Trophoblast cell (in vitro differentiated cells and primary cell): Measurements from ENCODE around the gene COMMD4.

Experiments
- DNase-seq, 2 donors: peaks; one replicate each; pipeline ENCODE4 v3.0.0-alpha.2; 2016
- H2AFZ ChIP-seq: 2 replicates; pipeline ENCODE4 v1.6.1; 2013; ENCODE audit warnings: low read length, moderate library complexity, mild to moderate bottlenecking; ENCODE audit not compliant: insufficient read depth, poor library complexity
- H2AK5ac ChIP-seq: 2 replicates; pipeline ENCODE4 v1.6.1; 2013; ENCODE audit warnings: mild to moderate bottlenecking, low read length
- H2BK120ac ChIP-seq: 2 replicates; pipeline ENCODE4 v1.6.1; 2013; ENCODE audit warnings: low read length, mild to moderate bottlenecking, moderate library complexity; ENCODE audit not compliant: insufficient read depth, poor library complexity
- H2BK12ac ChIP-seq: 2 replicates; pipeline ENCODE4 v1.6.1; 2013; ENCODE audit warnings: mild to moderate bottlenecking, low read length, moderate library complexity
- H2BK5ac ChIP-seq: 2 replicates; pipeline ENCODE4 v1.6.1; 2013; ENCODE audit warnings: low read length, low read depth, moderate library complexity, mild to moderate bottlenecking; ENCODE audit not compliant: poor library complexity
- H3K14ac ChIP-seq: 2 replicates; pipeline ENCODE4 v1.6.1; 2013; ENCODE audit warnings: mild to moderate bottlenecking, low read length
- H3K18ac ChIP-seq: 2 replicates; pipeline ENCODE4 v1.6.1; 2013; ENCODE audit warnings: mild to moderate bottlenecking, low read length
- H3K23ac ChIP-seq: 2 replicates; pipeline ENCODE4 v1.6.1; 2013; ENCODE audit warnings: low read length
- H3K27ac ChIP-seq: 2 replicates; pipeline ENCODE4 v1.5.1; 2013; ENCODE audit warnings: low read depth, mild to moderate bottlenecking, inconsistent platforms, low read length, moderate library complexity
- H3K27me3 ChIP-seq: 2 replicates; pipeline ENCODE4 v1.6.1; 2013; ENCODE audit warnings: inconsistent platforms, mild to moderate bottlenecking, low read length, moderate library complexity; ENCODE audit not compliant: insufficient read depth
- H3K36me3 ChIP-seq, 2 experiments: 1 replicate in 1 of 2; 2 replicates in 1 of 2; pipeline ENCODE4 v1.6.1; 2013; ENCODE audit warnings: low read length in 2 of 2, mild to moderate bottlenecking in 2 of 2, moderate library complexity in 1 of 2; ENCODE audit not compliant: insufficient read depth in 2 of 2, control insufficient read depth in 1 of 2
- H3K4ac ChIP-seq: 2 replicates; pipeline ENCODE4 v1.6.1; 2013; ENCODE audit warnings: low read depth, mild to moderate bottlenecking, low read length, moderate library complexity
- H3K4me1 ChIP-seq, 2 experiments: 1 replicate in 1 of 2; 2 replicates in 1 of 2; pipeline ENCODE4 v1.6.1; 2013; ENCODE audit warnings: low read length in 2 of 2, mild to moderate bottlenecking in 2 of 2, moderate library complexity in 1 of 2; ENCODE audit not compliant: insufficient read depth in 2 of 2, control insufficient read depth in 1 of 2
- H3K4me2 ChIP-seq: 2 replicates; pipeline ENCODE4 v1.6.1; 2013; ENCODE audit warnings: inconsistent platforms, mild to moderate bottlenecking, low read length, moderate library complexity
- H3K4me3 ChIP-seq: 2 replicates; pipeline ENCODE4 v1.5.1; 2013; ENCODE audit warnings: mild to moderate bottlenecking, low read depth, low read length, inconsistent platforms
- H3K79me1 ChIP-seq: one replicate; pipeline ENCODE4 v1.6.1; 2013; ENCODE audit warnings: low read length
- H3K79me2 ChIP-seq: 2 replicates; pipeline ENCODE4 v1.6.1; 2013; ENCODE audit warnings: low read length, mild to moderate bottlenecking; ENCODE audit not compliant: control insufficient read depth, insufficient read depth, poor library complexity
- H3K9ac ChIP-seq: 2 replicates; pipeline ENCODE4 v1.6.1; 2013; ENCODE audit warnings: mild to moderate bottlenecking, low read length
- H3K9me3 ChIP-seq: 2 replicates; pipeline ENCODE4 v1.6.1; 2013; ENCODE audit warnings: low read depth, mild to moderate bottlenecking, control low read depth, inconsistent platforms, low read length; ENCODE audit not compliant: insufficient read depth
- H4K12ac ChIP-seq: 2 replicates; pipeline ENCODE4 v1.6.1; 2013; ENCODE audit warnings: low read depth, mild to moderate bottlenecking, low read length, moderate library complexity
- H4K8ac ChIP-seq: 2 replicates; pipeline ENCODE4 v1.6.1; 2013; ENCODE audit warnings: low read depth, mild to moderate bottlenecking, low read length, moderate library complexity
- H4K91ac ChIP-seq: one replicate; pipeline ENCODE4 v1.6.1; 2013; ENCODE audit warnings: low read depth, mild to moderate bottlenecking, low read length, moderate library complexity
- WGBS: extraction: QIAGEN DNeasy Blood & Tissue Kit; methylation state at CpG from one replicate; pipeline ENCODE4 v1.1.7; 2013; ENCODE audit warnings: missing lambda C conversion rate; ENCODE audit not compliant: insufficient read length, insufficient coverage; ENCODE audit errors: extremely low coverage; 5-methylcytosine and 5-hydroxymethylcytosine counted together

COMMD4 gene

DNA sequence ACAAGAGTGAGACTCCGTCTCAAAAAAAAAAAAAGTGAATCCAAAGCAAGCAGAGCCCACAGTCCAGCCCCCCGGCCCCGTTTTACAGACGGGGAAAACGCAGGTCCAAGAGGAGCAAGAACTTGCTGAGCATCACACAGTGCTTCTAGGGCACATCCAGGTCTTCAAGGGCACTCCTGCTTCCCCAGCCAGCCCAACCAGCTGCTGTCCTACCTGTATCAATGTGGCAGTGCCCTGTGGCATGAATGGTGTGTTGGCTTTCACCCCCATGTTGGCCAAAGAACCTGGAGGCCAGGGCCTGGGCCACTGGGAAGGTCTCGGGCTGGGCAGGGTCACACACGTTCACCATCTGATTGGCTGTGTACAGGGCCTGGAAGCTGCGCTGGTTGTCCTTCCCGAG, 27.9 kb downstream of the COMMD4 start:
- H3K79me1 ChIP-seq: peaks cover 7% of the 10 kb centered on the region
- H3K4ac ChIP-seq: no peak overlapping the region
- H2BK120ac ChIP-seq: no peak overlapping the region
- peaks cover 0 to 4% of the 10 kb centered on the region in 2 experiments for H3K4me1 ChIP-seq
- no peak overlapping the region for H4K8ac ChIP-seq
- H2AK5ac ChIP-seq: no peak overlapping the region
- H2BK12ac ChIP-seq: no peak overlapping the region
- no peak for DNase-seq
- H3K18ac ChIP-seq: no peak overlapping the region
- no peak overlapping the region for H2AFZ ChIP-seq
- no peak overlapping the region for H3K4me2 ChIP-seq
- H3K27ac ChIP-seq: no peak overlapping the region
- H3K23ac ChIP-seq: no peak overlapping the region
- H3K9me3 ChIP-seq: no peaks in the 10 kb centered on the region
- H3K14ac ChIP-seq: no peak overlapping the region
- no peak overlapping the region for H2BK5ac ChIP-seq
- no peak overlapping the region for H4K12ac ChIP-seq
- H3K4me3 ChIP-seq: no peak overlapping the region
- no peak overlapping the region for H3K9ac ChIP-seq
- H3K36me3 ChIP-seq: peaks cover 56 to 60% of the 10 kb centered on the region in 2 experiments
- H4K91ac ChIP-seq: no peak overlapping the region
- H3K79me2 ChIP-seq: peaks cover 4% of the 10 kb centered on the region
- H3K27me3 ChIP-seq: no peaks in the 10 kb centered on the region
- no CpG with 5 or more reads among the region's 9 CpGs for WGBS

DNA sequence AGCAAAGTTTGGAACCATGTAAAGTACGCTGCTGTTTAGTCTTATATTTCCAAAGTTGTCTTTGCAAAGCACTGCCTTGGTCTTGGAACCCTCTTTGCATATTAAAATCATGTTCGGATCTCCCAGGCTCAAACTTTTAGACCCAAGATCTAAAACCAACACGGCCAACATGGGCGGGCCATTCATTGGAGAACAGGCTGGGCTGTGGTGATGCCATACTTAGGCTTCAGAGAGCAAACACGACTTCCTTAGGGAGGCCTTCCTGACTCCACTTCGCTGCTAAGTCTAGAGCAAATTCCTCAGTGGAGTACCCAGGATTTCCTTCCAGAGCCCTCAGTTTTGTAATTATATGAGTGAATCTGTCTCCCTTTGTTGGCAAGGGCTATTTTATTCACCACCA, 29.0 kb downstream of the COMMD4 start:
- DNase-seq: no peak
- peaks cover 3 to 9% of the 10 kb centered on the region in 2 experiments for H3K4me1 ChIP-seq
- H3K36me3 ChIP-seq: peaks cover 47 to 51% of the 10 kb centered on the region in 2 experiments
- H2AK5ac ChIP-seq: no peak overlapping the region
- H2BK12ac ChIP-seq: no peak overlapping the region
- H4K91ac ChIP-seq: no peak overlapping the region
- no peak overlapping the region for H3K14ac ChIP-seq
- no peak overlapping the region for H3K27ac ChIP-seq
- WGBS: no CpG with 5 or more reads among the region's 6 CpGs
- no peak overlapping the region for H2BK120ac ChIP-seq
- H3K4me3 ChIP-seq: no peak overlapping the region
- no peaks in the 10 kb centered on the region for H3K27me3 ChIP-seq
- H3K23ac ChIP-seq: no peak overlapping the region
- H2BK5ac ChIP-seq: no peak overlapping the region
- no peak overlapping the region for H3K9ac ChIP-seq
- H3K9me3 ChIP-seq: no peaks in the 10 kb centered on the region
- no peak overlapping the region for H3K18ac ChIP-seq
- H4K8ac ChIP-seq: no peak overlapping the region
- H3K79me1 ChIP-seq: peaks cover 8% of the 10 kb centered on the region
- no peak overlapping the region for H2AFZ ChIP-seq
- H3K79me2 ChIP-seq: peaks cover 4% of the 10 kb centered on the region
- no peak overlapping the region for H3K4ac ChIP-seq
- H4K12ac ChIP-seq: no peak overlapping the region
- no peak overlapping the region for H3K4me2 ChIP-seq

DNA sequence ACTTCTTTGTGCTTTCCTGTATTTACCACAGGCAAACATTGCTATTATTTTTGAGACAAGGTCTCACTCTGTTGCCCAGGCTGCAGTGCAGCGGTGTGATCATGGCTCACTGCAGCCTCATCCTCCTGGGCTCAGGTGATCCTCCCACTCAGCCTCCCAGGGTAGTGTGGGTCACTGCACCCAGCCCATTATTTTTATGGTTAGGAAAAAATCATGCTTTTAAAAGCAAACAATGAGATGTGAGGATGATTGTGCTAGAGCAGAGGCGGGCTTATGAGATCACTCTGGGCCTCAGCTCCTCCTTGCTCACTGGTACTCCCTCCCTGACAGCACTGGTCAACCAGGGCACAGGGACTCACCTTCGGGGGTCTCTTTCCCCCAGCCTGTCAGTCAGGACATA, 30.3 kb downstream of the COMMD4 start:
- no peak overlapping the region for H2BK120ac ChIP-seq
- no peak overlapping the region for H4K8ac ChIP-seq
- no peaks in the 10 kb centered on the region for H3K27me3 ChIP-seq
- H3K36me3 ChIP-seq: peaks cover 40 to 50% of the 10 kb centered on the region in 2 experiments
- H2BK5ac ChIP-seq: no peak overlapping the region
- WGBS: no CpG with 5 or more reads among the region's 3 CpGs
- H3K14ac ChIP-seq: no peak overlapping the region
- no peak overlapping the region for H3K9ac ChIP-seq
- no peak overlapping the region for H3K4ac ChIP-seq
- no peaks in the 10 kb centered on the region for H3K9me3 ChIP-seq
- H3K4me2 ChIP-seq: no peak overlapping the region
- peaks cover 4% of the 10 kb centered on the region for H3K79me2 ChIP-seq
- H3K79me1 ChIP-seq: peaks cover 8% of the 10 kb centered on the region
- H3K18ac ChIP-seq: no peak overlapping the region
- H3K23ac ChIP-seq: no peak overlapping the region
- no peak overlapping the region for H4K91ac ChIP-seq
- no peak overlapping the region for H4K12ac ChIP-seq
- no peak for DNase-seq
- no peak overlapping the region for H2BK12ac ChIP-seq
- no peak overlapping the region for H3K27ac ChIP-seq
- H2AFZ ChIP-seq: no peak overlapping the region
- no peak overlapping the region for H2AK5ac ChIP-seq
- no peak overlapping the region for H3K4me3 ChIP-seq
- peaks cover 3 to 9% of the 10 kb centered on the region in 2 experiments for H3K4me1 ChIP-seq

DNA sequence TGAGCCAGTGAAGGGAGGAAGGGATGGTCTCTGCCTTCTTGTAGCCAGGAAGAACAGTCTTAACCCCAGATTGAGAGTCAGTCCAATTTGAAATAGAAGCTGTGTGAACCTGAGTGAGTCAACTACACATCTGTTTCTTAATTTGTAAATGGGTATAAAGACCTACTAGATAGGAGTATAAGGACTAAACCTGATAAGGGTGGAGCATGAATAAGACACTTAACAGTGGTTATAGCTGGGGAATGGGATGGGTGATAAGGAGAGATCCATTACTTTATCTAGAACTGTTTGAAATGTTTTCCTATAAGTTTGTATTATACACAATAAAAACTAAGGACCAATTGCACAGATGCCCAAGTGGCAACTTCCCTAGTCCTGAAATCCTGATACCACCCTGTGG, 31.1 kb downstream of the COMMD4 start:
- H2BK120ac ChIP-seq: no peak overlapping the region
- H2BK12ac ChIP-seq: no peak overlapping the region
- no peak overlapping the region for H3K9ac ChIP-seq
- H3K4me1 ChIP-seq: peaks cover 3 to 9% of the 10 kb centered on the region in 2 experiments
- no peak overlapping the region for H4K12ac ChIP-seq
- no peak overlapping the region for H3K4me3 ChIP-seq
- no peak overlapping the region for H3K27ac ChIP-seq
- H3K79me1 ChIP-seq: peaks cover 8% of the 10 kb centered on the region
- H2AFZ ChIP-seq: no peak overlapping the region
- no peaks in the 10 kb centered on the region for H3K27me3 ChIP-seq
- H4K91ac ChIP-seq: no peak overlapping the region
- H3K4me2 ChIP-seq: no peak overlapping the region
- H3K36me3 ChIP-seq: peaks cover 38 to 50% of the 10 kb centered on the region in 2 experiments
- no peak overlapping the region for H2BK5ac ChIP-seq
- peaks cover 4% of the 10 kb centered on the region for H3K79me2 ChIP-seq
- DNase-seq: no peak
- H3K18ac ChIP-seq: no peak overlapping the region
- no peak overlapping the region for H3K23ac ChIP-seq
- H3K14ac ChIP-seq: no peak overlapping the region
- no peak overlapping the region for H2AK5ac ChIP-seq
- no peak overlapping the region for H3K4ac ChIP-seq
- H3K9me3 ChIP-seq: no peaks in the 10 kb centered on the region
- no peak overlapping the region for H4K8ac ChIP-seq
